GM23338 (cell line): Measurements from ENCODE around the gene TCHHL1. TPM values are rescaled to one million over a fixed set of nuclear protein-coding genes. Genes with fewer than 3 reads are reported as not detected.

ENCODE experiments used
- ATAC-seq: fragments of 200-7000 bp; cut with Tn5 transposase; 3 replicates; pipeline ENCODE4 v1.9.1; 2020
- DNase-seq: peaks from one replicate; pipeline ENCODE4 v3.0.0-alpha.2; 2015; ENCODE audit warnings: low spot score
- H2AFZ ChIP-seq: fragments of 200-600 bp; sonication (generic); 2 replicates; pipeline ENCODE4 v1.8.0; 2016; ENCODE audit warnings: antibody characterized with exemption, mild to moderate bottlenecking, moderate library complexity
- H3F3A ChIP-seq: fragments of 200-600 bp; sonication (generic); replicated peaks from 2 replicates; pipeline ENCODE4 v1.8.0; 2017; ENCODE audit warnings: antibody characterized with exemption, mixed run types, low read depth
- H3K27ac ChIP-seq: fragments of 200-600 bp; sonication (generic); 2 replicates; pipeline ENCODE4 v1.6.1; 2016; ENCODE audit warnings: low read depth
- H3K27me3 ChIP-seq: fragments of 200-600 bp; sonication (generic); 2 replicates; pipeline ENCODE4 v1.8.0; 2016; ENCODE audit warnings: mild to moderate bottlenecking, mixed run types, moderate library complexity; ENCODE audit not compliant: insufficient read depth
- H3K36me3 ChIP-seq: fragments of 200-600 bp; sonication (generic); 2 replicates; pipeline ENCODE4 v1.8.0; 2016; ENCODE audit warnings: mild to moderate bottlenecking; ENCODE audit not compliant: insufficient read depth
- H3K4me1 ChIP-seq: fragments of 200-600 bp; sonication (generic); 2 replicates; pipeline ENCODE4 v1.8.0; 2016; ENCODE audit warnings: mild to moderate bottlenecking, moderate library complexity; ENCODE audit not compliant: insufficient read depth
- H3K4me2 ChIP-seq: fragments of 200-600 bp; sonication (generic); 2 replicates; pipeline ENCODE4 v1.7.1; 2017; ENCODE audit warnings: mixed run types
- H3K4me3 ChIP-seq: fragments of 200-600 bp; sonication (generic); 2 replicates; pipeline ENCODE4 v1.6.1; 2016; ENCODE audit warnings: mixed run types
- H3K79me2 ChIP-seq: fragments of 200-600 bp; sonication (generic); replicated peaks from 2 replicates; pipeline ENCODE4 v1.8.0; 2017; ENCODE audit warnings: mild to moderate bottlenecking; ENCODE audit not compliant: insufficient read depth
- H3K9me2 ChIP-seq: fragments of 200-600 bp; sonication (generic); 2 replicates; pipeline ENCODE4 v1.8.0; 2017; ENCODE audit not compliant: insufficient read depth
- H4K20me1 ChIP-seq: fragments of 200-600 bp; sonication (generic); replicated peaks from 2 replicates; pipeline ENCODE4 v1.8.0; 2017; ENCODE audit warnings: mild to moderate bottlenecking; ENCODE audit not compliant: insufficient read depth
- H3K27ac Mint-ChIP-seq: 2 replicates; pipeline ENCODE4 v1.8.0; 2020; ENCODE audit warnings: inconsistent platforms, mild to moderate bottlenecking, moderate library complexity, mixed read lengths
- H3K27me3 Mint-ChIP-seq: 3 replicates; pipeline ENCODE4 v1.8.0; 2022; ENCODE audit warnings: low read depth, mild to moderate bottlenecking, moderate library complexity, mixed read lengths, inconsistent platforms; ENCODE audit not compliant: insufficient read depth, poor library complexity
- H3K36me3 Mint-ChIP-seq: 3 replicates; pipeline ENCODE4 v1.8.0; 2021; ENCODE audit warnings: low read depth, mild to moderate bottlenecking, inconsistent platforms, moderate library complexity, mixed read lengths
- H3K4me1 Mint-ChIP-seq: 3 replicates; pipeline ENCODE4 v1.8.0; 2020; ENCODE audit warnings: mild to moderate bottlenecking, inconsistent platforms, mixed read lengths
- H3K4me3 Mint-ChIP-seq: 3 replicates; pipeline ENCODE4 v1.8.0; 2021; ENCODE audit warnings: moderate library complexity, mild to moderate bottlenecking, inconsistent platforms, mixed read lengths
- H3K9me3 Mint-ChIP-seq: 3 replicates; pipeline ENCODE4 v1.8.0; 2020; ENCODE audit warnings: moderate library complexity, mild to moderate bottlenecking, inconsistent platforms, mixed read lengths
- CREB1 ChIP-seq: fragments of 250-450 bp; sonication (Bioruptor Pico); IDR thresholded peaks from 2 replicates; pipeline ENCODE4 v1.5.0; 2020; ENCODE audit warnings: low read depth, mild to moderate bottlenecking, moderate library complexity
- EZH2 ChIP-seq: fragments of 200-600 bp; sonication (generic); IDR thresholded peaks from one replicate; pipeline ENCODE4 v1.8.0; 2017; ENCODE audit warnings: antibody characterized with exemption, mild to moderate bottlenecking, low read depth; ENCODE audit not compliant: unreplicated experiment
- EZH2phosphoT487 ChIP-seq: fragments of 200-600 bp; sonication (generic); IDR thresholded peaks from one replicate; pipeline ENCODE4 v1.8.1; 2018; ENCODE audit warnings: antibody characterized with exemption; ENCODE audit not compliant: unreplicated experiment
- JUNB ChIP-seq: IDR thresholded peaks from one replicate; pipeline ENCODE4 v1.6.1; 2016; ENCODE audit warnings: antibody characterized with exemption; ENCODE audit not compliant: unreplicated experiment
- NANOG ChIP-seq: IDR thresholded peaks from 2 replicates; pipeline ENCODE4 v1.6.1; 2016; ENCODE audit warnings: antibody characterized with exemption, borderline replicate concordance
- POLR2AphosphoS5 ChIP-seq: IDR thresholded peaks from 2 replicates; pipeline ENCODE4 v1.6.1; 2016; ENCODE audit warnings: antibody characterized with exemption, low read depth
- STAT1 ChIP-seq: IDR thresholded peaks from one replicate; pipeline ENCODE4 v1.6.1; 2016; ENCODE audit warnings: antibody characterized with exemption; ENCODE audit not compliant: unreplicated experiment
- ZNF114 ChIP-seq: fragments of 250-450 bp; sonication (Bioruptor Pico); IDR thresholded peaks from 2 replicates; pipeline ENCODE4 v1.5.0; 2020; ENCODE audit warnings: mild to moderate bottlenecking, moderate library complexity
- ZNF331 ChIP-seq: fragments of 250-450 bp; sonication (Bioruptor Pico); IDR thresholded peaks from 2 replicates; pipeline ENCODE4 v1.5.0; 2020; ENCODE audit warnings: low read depth, mild to moderate bottlenecking, moderate library complexity
- polyA plus RNA-seq: library from polyadenylated mRNA; unstranded; fragments of >200 nt; fragmentation: Nextera tagmentation; extraction: Ambion mirVana; gene quantifications from 2 replicates; pipeline ENCODE4 v1.2.1, GENCODE V29; 2016
- total RNA-seq: library from RNA; depleted of rRNA; stranded (reverse); fragments of >200 nt; shearing (Covaris generic); gene quantifications from 2 replicates; pipeline ENCODE4 v1.2.3, GENCODE V29; 2014
- TF ChIP-seq, protein P1 (sequence below): fragments of 250-450 bp; sonication (Bioruptor Pico); IDR thresholded peaks from 2 replicates; pipeline ENCODE4 v1.5.0; 2020; ENCODE audit warnings: mild to moderate bottlenecking, moderate library complexity
- TF ChIP-seq, protein P2 (sequence below), 2 experiments: fragments of 200-600 bp in 1 of 2; sonication (generic) in 1 of 2; conservative IDR thresholded peaks; 2 replicates each; pipeline versions ENCODE4 v1.5.1 to v1.6.1; 2016 to 2017; ENCODE audit warnings: antibody characterized with exemption in 2 of 2, low read depth in 2 of 2, mild to moderate bottlenecking in 2 of 2, moderate library complexity in 1 of 2
- TF ChIP-seq, protein P3 (sequence below): IDR thresholded peaks from 2 replicates; pipeline ENCODE4 v1.6.1; 2016; ENCODE audit warnings: antibody characterized with exemption
- TF ChIP-seq, protein P4 (sequence below): IDR thresholded peaks from one replicate; pipeline ENCODE4 v1.6.1; 2018; ENCODE audit warnings: antibody characterized with exemption; ENCODE audit not compliant: unreplicated experiment

The TCHHL1 gene
- total and polyA plus RNA-seq, 2 experiments from 2014 or later = not detected

DNA sequence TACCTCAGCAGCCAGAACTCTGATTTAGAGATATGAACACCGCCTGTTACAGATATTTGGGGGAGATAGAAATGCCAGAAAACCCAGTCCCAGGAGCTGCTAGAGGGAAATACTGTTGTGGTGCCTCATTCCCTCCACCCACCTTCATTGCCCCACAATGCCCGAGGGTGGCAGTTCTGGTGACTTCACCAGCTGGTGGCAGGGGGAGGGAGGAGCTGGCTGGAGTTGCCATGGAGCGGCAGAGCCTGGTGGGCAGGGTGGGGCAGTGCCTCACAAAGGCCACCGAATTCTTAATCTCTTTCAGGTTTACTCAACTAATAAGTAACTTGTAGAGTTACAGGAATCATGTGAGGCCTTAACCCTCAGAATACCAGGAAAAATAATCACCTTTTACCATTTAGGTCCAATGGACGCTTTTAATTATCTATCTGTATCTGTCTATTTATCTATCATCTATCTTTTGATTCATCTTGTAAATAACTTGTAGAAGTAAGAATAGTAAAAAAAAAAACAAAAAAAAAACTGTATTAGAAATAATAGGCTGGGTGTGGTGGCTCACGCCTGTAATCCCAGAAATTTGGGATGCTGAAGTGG is 40.4 kb downstream of the TCHHL1 start:
- H3K27ac ChIP-seq = peak overlapping the region; percentile 81
- ATAC-seq (peak; percentile 23), DNase-seq (peak; percentile 38)
- H3K79me2 ChIP-seq = no peaks in the 10 kb centered on the region
- H3F3A ChIP-seq = peaks cover 9% of the 10 kb centered on the region
- Mint-ChIP-seq H3K4me3 (peak overlapping the region; percentile 63), H3K9me3 (no peaks in the 10 kb centered on the region), H3K36me3 (no peaks in the 10 kb centered on the region), H3K4me1 (peaks cover 35% of the 10 kb centered on the region), H3K27me3 (peaks cover 12% of the 10 kb centered on the region), H3K27ac (peak overlapping the region; percentile 96)
- peak overlapping the region; percentile 69 for H3K4me2 ChIP-seq
- no peaks in the 10 kb centered on the region for H3K36me3 ChIP-seq
- H3K4me1 ChIP-seq = peaks cover 37% of the 10 kb centered on the region
- TF ChIP-seq STAT1 (no peak), ZNF114 (no peak), POLR2AphosphoS5 (no peak), ZNF331 (CRISPR knock-in tag) (no peak), JUNB (no peak), NANOG (no peak), EZH2phosphoT487 (no peak), CREB1 (CRISPR knock-in tag) (no peak), EZH2 (no peak)
- TF ChIP-seq, protein P1, sequence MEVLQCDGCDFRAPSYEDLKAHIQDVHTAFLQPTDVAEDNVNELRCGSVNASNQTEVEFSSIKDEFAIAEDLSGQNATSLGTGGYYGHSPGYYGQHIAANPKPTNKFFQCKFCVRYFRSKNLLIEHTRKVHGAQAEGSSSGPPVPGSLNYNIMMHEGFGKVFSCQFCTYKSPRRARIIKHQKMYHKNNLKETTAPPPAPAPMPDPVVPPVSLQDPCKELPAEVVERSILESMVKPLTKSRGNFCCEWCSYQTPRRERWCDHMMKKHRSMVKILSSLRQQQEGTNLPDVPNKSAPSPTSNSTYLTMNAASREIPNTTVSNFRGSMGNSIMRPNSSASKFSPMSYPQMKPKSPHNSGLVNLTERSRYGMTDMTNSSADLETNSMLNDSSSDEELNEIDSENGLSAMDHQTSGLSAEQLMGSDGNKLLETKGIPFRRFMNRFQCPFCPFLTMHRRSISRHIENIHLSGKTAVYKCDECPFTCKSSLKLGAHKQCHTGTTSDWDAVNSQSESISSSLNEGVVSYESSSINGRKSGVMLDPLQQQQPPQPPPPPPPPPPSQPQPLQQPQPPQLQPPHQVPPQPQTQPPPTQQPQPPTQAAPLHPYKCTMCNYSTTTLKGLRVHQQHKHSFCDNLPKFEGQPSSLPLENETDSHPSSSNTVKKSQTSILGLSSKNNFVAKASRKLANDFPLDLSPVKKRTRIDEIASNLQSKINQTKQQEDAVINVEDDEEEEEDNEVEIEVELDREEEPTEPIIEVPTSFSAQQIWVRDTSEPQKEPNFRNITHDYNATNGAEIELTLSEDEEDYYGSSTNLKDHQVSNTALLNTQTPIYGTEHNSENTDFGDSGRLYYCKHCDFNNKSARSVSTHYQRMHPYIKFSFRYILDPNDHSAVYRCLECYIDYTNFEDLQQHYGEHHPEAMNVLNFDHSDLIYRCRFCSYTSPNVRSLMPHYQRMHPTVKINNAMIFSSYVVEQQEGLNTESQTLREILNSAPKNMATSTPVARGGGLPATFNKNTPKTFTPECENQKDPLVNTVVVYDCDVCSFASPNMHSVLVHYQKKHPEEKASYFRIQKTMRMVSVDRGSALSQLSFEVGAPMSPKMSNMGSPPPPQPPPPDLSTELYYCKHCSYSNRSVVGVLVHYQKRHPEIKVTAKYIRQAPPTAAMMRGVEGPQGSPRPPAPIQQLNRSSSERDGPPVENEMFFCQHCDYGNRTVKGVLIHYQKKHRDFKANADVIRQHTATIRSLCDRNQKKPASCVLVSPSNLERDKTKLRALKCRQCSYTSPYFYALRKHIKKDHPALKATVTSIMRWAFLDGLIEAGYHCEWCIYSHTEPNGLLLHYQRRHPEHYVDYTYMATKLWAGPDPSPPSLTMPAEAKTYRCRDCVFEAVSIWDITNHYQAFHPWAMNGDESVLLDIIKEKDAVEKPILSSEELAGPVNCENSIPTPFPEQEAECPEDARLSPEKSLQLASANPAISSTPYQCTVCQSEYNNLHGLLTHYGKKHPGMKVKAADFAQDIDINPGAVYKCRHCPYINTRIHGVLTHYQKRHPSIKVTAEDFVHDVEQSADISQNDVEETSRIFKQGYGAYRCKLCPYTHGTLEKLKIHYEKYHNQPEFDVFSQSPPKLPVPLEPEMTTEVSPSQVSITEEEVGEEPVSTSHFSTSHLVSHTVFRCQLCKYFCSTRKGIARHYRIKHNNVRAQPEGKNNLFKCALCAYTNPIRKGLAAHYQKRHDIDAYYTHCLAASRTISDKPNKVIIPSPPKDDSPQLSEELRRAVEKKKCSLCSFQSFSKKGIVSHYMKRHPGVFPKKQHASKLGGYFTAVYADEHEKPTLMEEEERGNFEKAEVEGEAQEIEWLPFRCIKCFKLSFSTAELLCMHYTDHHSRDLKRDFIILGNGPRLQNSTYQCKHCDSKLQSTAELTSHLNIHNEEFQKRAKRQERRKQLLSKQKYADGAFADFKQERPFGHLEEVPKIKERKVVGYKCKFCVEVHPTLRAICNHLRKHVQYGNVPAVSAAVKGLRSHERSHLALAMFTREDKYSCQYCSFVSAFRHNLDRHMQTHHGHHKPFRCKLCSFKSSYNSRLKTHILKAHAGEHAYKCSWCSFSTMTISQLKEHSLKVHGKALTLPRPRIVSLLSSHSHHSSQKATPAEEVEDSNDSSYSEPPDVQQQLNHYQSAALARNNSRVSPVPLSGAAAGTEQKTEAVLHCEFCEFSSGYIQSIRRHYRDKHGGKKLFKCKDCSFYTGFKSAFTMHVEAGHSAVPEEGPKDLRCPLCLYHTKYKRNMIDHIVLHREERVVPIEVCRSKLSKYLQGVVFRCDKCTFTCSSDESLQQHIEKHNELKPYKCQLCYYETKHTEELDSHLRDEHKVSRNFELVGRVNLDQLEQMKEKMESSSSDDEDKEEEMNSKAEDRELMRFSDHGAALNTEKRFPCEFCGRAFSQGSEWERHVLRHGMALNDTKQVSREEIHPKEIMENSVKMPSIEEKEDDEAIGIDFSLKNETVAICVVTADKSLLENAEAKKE (CRISPR knock-in tag) = no peak
- TF ChIP-seq, protein P2, sequence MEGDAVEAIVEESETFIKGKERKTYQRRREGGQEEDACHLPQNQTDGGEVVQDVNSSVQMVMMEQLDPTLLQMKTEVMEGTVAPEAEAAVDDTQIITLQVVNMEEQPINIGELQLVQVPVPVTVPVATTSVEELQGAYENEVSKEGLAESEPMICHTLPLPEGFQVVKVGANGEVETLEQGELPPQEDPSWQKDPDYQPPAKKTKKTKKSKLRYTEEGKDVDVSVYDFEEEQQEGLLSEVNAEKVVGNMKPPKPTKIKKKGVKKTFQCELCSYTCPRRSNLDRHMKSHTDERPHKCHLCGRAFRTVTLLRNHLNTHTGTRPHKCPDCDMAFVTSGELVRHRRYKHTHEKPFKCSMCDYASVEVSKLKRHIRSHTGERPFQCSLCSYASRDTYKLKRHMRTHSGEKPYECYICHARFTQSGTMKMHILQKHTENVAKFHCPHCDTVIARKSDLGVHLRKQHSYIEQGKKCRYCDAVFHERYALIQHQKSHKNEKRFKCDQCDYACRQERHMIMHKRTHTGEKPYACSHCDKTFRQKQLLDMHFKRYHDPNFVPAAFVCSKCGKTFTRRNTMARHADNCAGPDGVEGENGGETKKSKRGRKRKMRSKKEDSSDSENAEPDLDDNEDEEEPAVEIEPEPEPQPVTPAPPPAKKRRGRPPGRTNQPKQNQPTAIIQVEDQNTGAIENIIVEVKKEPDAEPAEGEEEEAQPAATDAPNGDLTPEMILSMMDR (conservative IDR thresholded peaks at IDR 0.05; ENCODE audit: low read depth in 2 of 2) = no peak
- TF ChIP-seq, protein P3, sequence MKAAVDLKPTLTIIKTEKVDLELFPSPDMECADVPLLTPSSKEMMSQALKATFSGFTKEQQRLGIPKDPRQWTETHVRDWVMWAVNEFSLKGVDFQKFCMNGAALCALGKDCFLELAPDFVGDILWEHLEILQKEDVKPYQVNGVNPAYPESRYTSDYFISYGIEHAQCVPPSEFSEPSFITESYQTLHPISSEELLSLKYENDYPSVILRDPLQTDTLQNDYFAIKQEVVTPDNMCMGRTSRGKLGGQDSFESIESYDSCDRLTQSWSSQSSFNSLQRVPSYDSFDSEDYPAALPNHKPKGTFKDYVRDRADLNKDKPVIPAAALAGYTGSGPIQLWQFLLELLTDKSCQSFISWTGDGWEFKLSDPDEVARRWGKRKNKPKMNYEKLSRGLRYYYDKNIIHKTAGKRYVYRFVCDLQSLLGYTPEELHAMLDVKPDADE = no peak
- TF ChIP-seq, protein P4, sequence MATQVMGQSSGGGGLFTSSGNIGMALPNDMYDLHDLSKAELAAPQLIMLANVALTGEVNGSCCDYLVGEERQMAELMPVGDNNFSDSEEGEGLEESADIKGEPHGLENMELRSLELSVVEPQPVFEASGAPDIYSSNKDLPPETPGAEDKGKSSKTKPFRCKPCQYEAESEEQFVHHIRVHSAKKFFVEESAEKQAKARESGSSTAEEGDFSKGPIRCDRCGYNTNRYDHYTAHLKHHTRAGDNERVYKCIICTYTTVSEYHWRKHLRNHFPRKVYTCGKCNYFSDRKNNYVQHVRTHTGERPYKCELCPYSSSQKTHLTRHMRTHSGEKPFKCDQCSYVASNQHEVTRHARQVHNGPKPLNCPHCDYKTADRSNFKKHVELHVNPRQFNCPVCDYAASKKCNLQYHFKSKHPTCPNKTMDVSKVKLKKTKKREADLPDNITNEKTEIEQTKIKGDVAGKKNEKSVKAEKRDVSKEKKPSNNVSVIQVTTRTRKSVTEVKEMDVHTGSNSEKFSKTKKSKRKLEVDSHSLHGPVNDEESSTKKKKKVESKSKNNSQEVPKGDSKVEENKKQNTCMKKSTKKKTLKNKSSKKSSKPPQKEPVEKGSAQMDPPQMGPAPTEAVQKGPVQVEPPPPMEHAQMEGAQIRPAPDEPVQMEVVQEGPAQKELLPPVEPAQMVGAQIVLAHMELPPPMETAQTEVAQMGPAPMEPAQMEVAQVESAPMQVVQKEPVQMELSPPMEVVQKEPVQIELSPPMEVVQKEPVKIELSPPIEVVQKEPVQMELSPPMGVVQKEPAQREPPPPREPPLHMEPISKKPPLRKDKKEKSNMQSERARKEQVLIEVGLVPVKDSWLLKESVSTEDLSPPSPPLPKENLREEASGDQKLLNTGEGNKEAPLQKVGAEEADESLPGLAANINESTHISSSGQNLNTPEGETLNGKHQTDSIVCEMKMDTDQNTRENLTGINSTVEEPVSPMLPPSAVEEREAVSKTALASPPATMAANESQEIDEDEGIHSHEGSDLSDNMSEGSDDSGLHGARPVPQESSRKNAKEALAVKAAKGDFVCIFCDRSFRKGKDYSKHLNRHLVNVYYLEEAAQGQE = no peak
- H2AFZ ChIP-seq = peak overlapping the region; percentile 12
- peaks cover 5% of the 10 kb centered on the region; the same call in 1 of the 2 replicates for H3K27me3 ChIP-seq
- no peaks in the 10 kb centered on the region for H4K20me1 ChIP-seq
- peaks cover 5% of the 10 kb centered on the region for H3K9me2 ChIP-seq
- peak overlapping the region; percentile 36 for H3K4me3 ChIP-seq
